Uterus (tissue), 4 donors: ENCODE measurements around the gene ACADL. TPM values are rescaled to one million over a fixed set of nuclear protein-coding genes. Genes with fewer than 3 reads are reported as not detected.

Experiments used
- DNase-seq, 2 donors: peaks; one replicate each; pipeline ENCODE4 v3.0.0-alpha.2; 2019 to 2020
- H3K27ac ChIP-seq, 2 donors: fragments of 200-600 bp; sonication (generic); 1 replicate in 1 of 2; 2 replicates in 1 of 2; pipeline ENCODE4 v1.5.1; 2016 to 2018
- H3K27me3 ChIP-seq, 2 donors: fragments of 200-600 bp; sonication (generic); one replicate each; pipeline ENCODE4 v1.5.1; 2018 to 2019; ENCODE audit warnings: control low read depth in 1 of 2
- H3K36me3 ChIP-seq, 2 donors: fragments of 200-600 bp; sonication (generic); one replicate each; pipeline ENCODE4 v1.5.1; 2019; ENCODE audit warnings: control low read depth in 1 of 2
- H3K4me1 ChIP-seq, 2 donors: fragments of 200-600 bp; sonication (generic); one replicate each; pipeline ENCODE4 v1.5.1; 2018 to 2019; ENCODE audit warnings: control low read depth in 1 of 2
- H3K4me3 ChIP-seq, 2 donors: fragments of 200-600 bp; sonication (generic); 1 replicate in 1 of 2; 2 replicates in 1 of 2; pipeline ENCODE4 v1.5.1; 2018 to 2019; ENCODE audit warnings: mild to moderate bottlenecking in 1 of 2
- H3K9me3 ChIP-seq, 2 donors: fragments of 200-600 bp; sonication (generic); one replicate each; pipeline ENCODE4 v1.5.1; 2019; ENCODE audit warnings: control low read depth in 1 of 2
- CTCF ChIP-seq, 4 experiments: fragments of 200-600 bp in 2 of 4; fragments of 450-650 bp in 2 of 4; sonication (generic) in 2 of 4; IDR thresholded peaks; one replicate each; pipeline ENCODE4 v1.5.1; 2016 to 2019; ENCODE audit warnings: antibody characterized with exemption in 4 of 4, mild to moderate bottlenecking in 2 of 4, moderate library complexity in 1 of 4
- POLR2A ChIP-seq, 2 donors: fragments of 450-650 bp; IDR thresholded peaks; one replicate each; pipeline ENCODE4 v1.6.1; 2016; ENCODE audit warnings: antibody characterized with exemption in 2 of 2, mild to moderate bottlenecking in 1 of 2, moderate library complexity in 1 of 2
- intact Hi-C: fragments of 100-400 bp; cut with DNase I; formaldehyde crosslinking; loops from one replicate; pipeline ENCODE4 v1.15.1; 2023; ENCODE audit warnings: low total_unique reads
- total RNA-seq, 4 donors: library from RNA; depleted of rRNA in 3 of 4; stranded (reverse); fragments of >200 nt in 3 of 4; gene quantifications; one replicate each; pipeline versions ENCODE4 v1.1.0 to v1.2.4, GENCODE V29; 2014 to 2023
- donor health status: DM: yes; HTN: yes; CAD: no.

The ACADL gene
- total RNA-seq, 4 donors from 2014 or later = 0.26 to 12.6 (median 8.1) TPM

- DNase-seq = no peak
- no peak overlapping the region for H3K27ac ChIP-seq
- no peaks in the 10 kb centered on the region for H3K4me1 ChIP-seq
- H3K36me3 ChIP-seq = no peaks in the 10 kb centered on the region
- H3K4me3 ChIP-seq = no peak overlapping the region
- no peaks in the 10 kb centered on the region for H3K27me3 ChIP-seq
- H3K9me3 ChIP-seq = no peaks in the 10 kb centered on the region
- intact Hi-C loops = no loop called here
- no peak for TF ChIP-seq CTCF (IDR thresholded peaks at IDR 0.05)
- TF ChIP-seq POLR2A (IDR thresholded peaks at IDR 0.05) = no peak
Observed at GRCh38 chr2:210207929-210208328, 17.3 kb downstream of the ACADL start.

GRCh38 chr2:210203558-210203957 lies 21.7 kb downstream of the ACADL start:
- TF ChIP-seq POLR2A (IDR thresholded peaks at IDR 0.05) = no peak
- no peak for TF ChIP-seq CTCF (IDR thresholded peaks at IDR 0.05)
- H3K4me3 ChIP-seq = no peak overlapping the region
- no peaks in the 10 kb centered on the region for H3K27me3 ChIP-seq
- H3K4me1 ChIP-seq = no peaks in the 10 kb centered on the region
- H3K27ac ChIP-seq = no peak overlapping the region
- no peak for DNase-seq
- H3K9me3 ChIP-seq = no peaks in the 10 kb centered on the region
- intact Hi-C loops = no loop called here
- H3K36me3 ChIP-seq = no peaks in the 10 kb centered on the region

GRCh38 chr2:210203147-210203546 lies 22.1 kb downstream of the ACADL start:
- intact Hi-C loops = no loop called here
- Histone ChIP-seq H3K4me1 (no peaks in the 10 kb centered on the region), H3K36me3 (no peaks in the 10 kb centered on the region), H3K9me3 (no peaks in the 10 kb centered on the region), H3K27ac (no peak overlapping the region), H3K27me3 (no peaks in the 10 kb centered on the region), H3K4me3 (no peak overlapping the region)
- DNase-seq = no peak
- no peak for TF ChIP-seq POLR2A (IDR thresholded peaks at IDR 0.05)
- no peak for TF ChIP-seq CTCF (IDR thresholded peaks at IDR 0.05)

GRCh38 chr2:210199854-210200253 lies 25.4 kb downstream of the ACADL start:
- H3K27me3 ChIP-seq = no peaks in the 10 kb centered on the region
- no peak for DNase-seq
- H3K4me3 ChIP-seq = no peak overlapping the region
- H3K4me1 ChIP-seq = peaks cover 0 to 3% of the 10 kb centered on the region in 2 donors
- intact Hi-C loops = loop anchor here (5.0 kb wide), 1 partner anchor 223 kb away; no protein-coding TSS in a partner anchor
- H3K9me3 ChIP-seq = no peaks in the 10 kb centered on the region
- no peak overlapping the region for H3K27ac ChIP-seq
- no peak for TF ChIP-seq CTCF (IDR thresholded peaks at IDR 0.05)
- H3K36me3 ChIP-seq = no peaks in the 10 kb centered on the region

- H3K4me1 ChIP-seq = peaks cover 0 to 3% of the 10 kb centered on the region in 2 donors
- H3K9me3 ChIP-seq = no peaks in the 10 kb centered on the region
- intact Hi-C loops = loop anchor here (5.0 kb wide), 1 partner anchor 222 kb away; no protein-coding TSS in a partner anchor
- DNase-seq = no peak
- no peaks in the 10 kb centered on the region for H3K36me3 ChIP-seq
- H3K27me3 ChIP-seq = no peaks in the 10 kb centered on the region
- no peak overlapping the region for H3K4me3 ChIP-seq
- TF ChIP-seq POLR2A (IDR thresholded peaks at IDR 0.05) = no peak
- TF ChIP-seq CTCF (IDR thresholded peaks at IDR 0.05) = peak; percentile 43 to 55 (median 46)
- no peak overlapping the region for H3K27ac ChIP-seq
Observed at GRCh38 chr2:210199186-210199765, 26.0 kb downstream of the ACADL start.
